Measurements from ENCODE around the gene PCBP3. TPM values are rescaled to one million over a fixed set of nuclear protein-coding genes. Genes with fewer than 3 reads are reported as not detected.

The PCBP3 gene
- total RNA-seq, 1 donor from 2014 or later, result 3.8 TPM

DNA sequence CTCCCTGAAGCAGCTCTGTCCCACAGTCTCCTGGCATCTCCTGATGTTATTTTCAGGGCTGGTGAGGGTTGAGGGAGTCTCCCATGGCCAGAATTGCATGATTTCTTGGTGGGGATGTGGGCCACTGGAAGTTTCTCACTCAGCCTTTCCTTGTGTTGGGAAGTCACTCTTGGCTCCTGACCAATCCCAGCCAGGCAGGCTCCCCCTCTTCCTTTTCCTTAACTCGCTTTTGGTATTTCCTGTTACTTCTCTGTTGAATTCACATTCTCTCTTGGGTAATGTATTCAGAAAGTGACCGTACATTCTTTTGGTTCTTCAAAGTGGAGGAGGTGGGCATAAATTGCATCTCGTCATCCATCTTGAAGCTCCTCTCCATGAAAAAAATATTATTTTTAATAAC is 135.7 kb downstream of the PCBP3 start:
- Histone ChIP-seq H3K36me3 (no peaks in the 10 kb centered on the region), H3K4me1 (no peaks in the 10 kb centered on the region), H3K9me3 (no peaks in the 10 kb centered on the region), H3K27ac (no peak overlapping the region), H3K4me3 (no peak overlapping the region), H3K27me3 (no peaks in the 10 kb centered on the region)
- TF ChIP-seq CTCF (IDR thresholded peaks at IDR 0.05), result no peak
- DNase-seq (no peak), ATAC-seq (no peak)
- intact Hi-C loops (cut with DNase I), result no loop called here

GRCh38 chr21:45780647-45781046 is 137.1 kb downstream of the PCBP3 start:
- Histone ChIP-seq H3K9me3 (no peaks in the 10 kb centered on the region), H3K4me1 (no peaks in the 10 kb centered on the region), H3K36me3 (no peaks in the 10 kb centered on the region), H3K27ac (no peak overlapping the region), H3K4me3 (no peak overlapping the region), H3K27me3 (no peaks in the 10 kb centered on the region)
- ATAC-seq (no peak), DNase-seq (no peak)
- intact Hi-C loops (cut with DNase I), result no loop called here
- no peak for TF ChIP-seq CTCF (IDR thresholded peaks at IDR 0.05)

- intact Hi-C loops (cut with DNase I), result no loop called here
- no peak overlapping the region for H3K27ac ChIP-seq
- DNase-seq (no peak), ATAC-seq (no peak)
- H3K27me3 ChIP-seq, result no peaks in the 10 kb centered on the region
- no peak for TF ChIP-seq CTCF (IDR thresholded peaks at IDR 0.05)
- H3K36me3 ChIP-seq, result no peaks in the 10 kb centered on the region
- no peaks in the 10 kb centered on the region for H3K4me1 ChIP-seq
- no peak overlapping the region for H3K4me3 ChIP-seq
- no peaks in the 10 kb centered on the region for H3K9me3 ChIP-seq
These were observed 138.2 kb downstream of the PCBP3 start for GRCh38 chr21:45781741-45782140.

- H3K27me3 ChIP-seq, result no peaks in the 10 kb centered on the region
- TF ChIP-seq CTCF (IDR thresholded peaks at IDR 0.05), result no peak
- no peaks in the 10 kb centered on the region for H3K4me1 ChIP-seq
- intact Hi-C loops (cut with DNase I), result no loop called here
- no peak overlapping the region for H3K4me3 ChIP-seq
- DNase-seq (no peak), ATAC-seq (no peak)
- no peak overlapping the region for H3K27ac ChIP-seq
- no peaks in the 10 kb centered on the region for H3K9me3 ChIP-seq
- H3K36me3 ChIP-seq, result no peaks in the 10 kb centered on the region
These were observed 143.1 kb downstream of the PCBP3 start for GRCh38 chr21:45786660-45787059.

DNA sequence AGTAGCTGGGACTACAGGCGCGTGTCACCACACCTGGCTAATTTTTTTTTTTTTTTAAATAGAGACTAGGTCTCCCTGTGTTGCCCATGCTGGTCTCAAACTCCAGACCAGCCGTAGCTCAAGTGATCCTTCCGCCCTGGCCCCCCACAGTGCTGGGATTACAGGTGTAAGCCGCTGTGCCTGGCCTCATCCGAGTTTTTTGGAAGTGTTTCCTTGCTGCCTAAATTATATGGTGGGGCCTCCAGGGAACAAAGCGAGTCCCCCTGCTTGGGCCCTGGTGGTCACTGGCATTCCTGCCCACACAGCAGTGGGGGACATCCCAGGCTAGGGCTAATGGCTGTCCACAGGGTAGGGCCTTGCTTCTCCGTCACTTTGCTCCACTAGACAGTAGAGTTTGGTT is 143.8 kb downstream of the PCBP3 start:
- ATAC-seq, result no peak
- Histone ChIP-seq H3K4me3 (no peak overlapping the region), H3K9me3 (no peaks in the 10 kb centered on the region), H3K36me3 (no peaks in the 10 kb centered on the region), H3K27me3 (no peaks in the 10 kb centered on the region), H3K4me1 (no peaks in the 10 kb centered on the region), H3K27ac (no peak overlapping the region)
- DNase-seq, result no peak
- intact Hi-C loops (cut with DNase I), result no loop called here
- no peak for TF ChIP-seq CTCF (IDR thresholded peaks at IDR 0.05)

GRCh38 chr21:45788198-45788597 is 144.7 kb downstream of the PCBP3 start:
- no peak for TF ChIP-seq CTCF (IDR thresholded peaks at IDR 0.05)
- no peaks in the 10 kb centered on the region for H3K27me3 ChIP-seq
- no peak overlapping the region for H3K4me3 ChIP-seq
- H3K4me1 ChIP-seq, result no peaks in the 10 kb centered on the region
- no peak for DNase-seq
- no peaks in the 10 kb centered on the region for H3K9me3 ChIP-seq
- intact Hi-C loops (cut with DNase I), result no loop called here
- no peaks in the 10 kb centered on the region for H3K36me3 ChIP-seq
- ATAC-seq, result no peak
- H3K27ac ChIP-seq, result no peak overlapping the region
